Gastrocnemius medialis (tissue), 4 donors: Measurements from ENCODE around the gene ATXN7L1. TPM values are rescaled to one million over a fixed set of nuclear protein-coding genes. Genes with fewer than 3 reads are reported as not detected.
A peak's percentile ranks its signal among the peaks of the same experiment; 100 is the strongest.

Experiments
- ATAC-seq, 2 donors: fragments of 150-250 bp; one replicate each; pipeline ENCODE4 v1.9.1; 2016
- DNase-seq, 2 donors: peaks; one replicate each; pipeline ENCODE4 v3.0.0-alpha.2; 2019
- H3K27ac ChIP-seq, 4 donors: fragments of 200-600 bp; sonication (generic); 1 replicate in 1 of 4; 2 replicates in 3 of 4; pipeline ENCODE4 v1.5.1; 2016 to 2018; ENCODE audit warnings: mild to moderate bottlenecking in 2 of 4, moderate library complexity in 1 of 4
- H3K27me3 ChIP-seq, 3 donors: fragments of 200-600 bp; sonication (generic) in 2 of 3; 1 replicate in 1 of 3; 2 replicates in 2 of 3; pipeline versions ENCODE4 v1.5.1 to v1.6.0; 2016 to 2019; ENCODE audit warnings: mild to moderate bottlenecking in 1 of 3, moderate library complexity in 1 of 3
- H3K36me3 ChIP-seq, 2 donors: fragments of 200-600 bp; sonication (generic) in 1 of 2; one replicate each; pipeline ENCODE4 v1.5.1; 2017 to 2018
- H3K4me1 ChIP-seq, 2 donors: fragments of 200-600 bp; sonication (generic) in 1 of 2; one replicate each; pipeline ENCODE4 v1.5.1; 2016 to 2017; ENCODE audit warnings: mild to moderate bottlenecking in 2 of 2
- H3K4me3 ChIP-seq, 4 donors: fragments of 200-600 bp; sonication (generic) in 3 of 4; 1 replicate in 1 of 4; 2 replicates in 3 of 4; pipeline ENCODE4 v1.5.1; 2016 to 2019; ENCODE audit warnings: mild to moderate bottlenecking in 2 of 4
- H3K9me3 ChIP-seq, 3 donors: fragments of 200-600 bp; sonication (generic) in 2 of 3; 1 replicate in 1 of 3; 2 replicates in 2 of 3; pipeline ENCODE4 v1.5.1; 2016 to 2019
- CTCF ChIP-seq, 5 experiments: fragments of 450-650 bp in 3 of 5; fragments of 200-600 bp in 2 of 5; sonication (generic) in 2 of 5; IDR thresholded peaks in 4 of 5; conservative IDR thresholded peaks in 1 of 5; 1 replicate in 4 of 5; 2 replicates in 1 of 5; pipeline ENCODE4 v1.5.1; 2016 to 2019; ENCODE audit warnings: antibody characterized with exemption in 5 of 5, mild to moderate bottlenecking in 3 of 5, moderate library complexity in 3 of 5
- POLR2A ChIP-seq, 2 donors: fragments of 450-650 bp; IDR thresholded peaks; one replicate each; pipeline ENCODE4 v1.6.1; 2017; ENCODE audit warnings: antibody characterized with exemption in 2 of 2, mild to moderate bottlenecking in 2 of 2, moderate library complexity in 2 of 2
- in situ Hi-C, 4 donors: fragments of 200-750 bp; cut with MboI; loops; one replicate each; pipeline versions ENCODE4 v1.15.0 to v1.8.0; 2017; ENCODE audit warnings: low sequenced_read_pairs in 4 of 4
- intact Hi-C: fragments of 100-400 bp; cut with DNase I; formaldehyde crosslinking; loops from one replicate; pipeline ENCODE4 v1.15.1; 2023; ENCODE audit warnings: low total_unique reads
- total RNA-seq, 4 donors: library from RNA; depleted of rRNA; stranded (reverse); fragments of >200 nt; gene quantifications; one replicate each; pipeline versions ENCODE4 v1.1.0 to v1.2.3, GENCODE V29; 2016

The ATXN7L1 gene
- total RNA-seq, 4 donors from 2014 or later: 1.6 to 6.6 (median 4.8) TPM

GRCh38 chr7:105827151-105827875 is 49.1 kb downstream of the ATXN7L1 start:
- H3K9me3 ChIP-seq: no peaks in the 10 kb centered on the region
- intact Hi-C loops: no loop called here
- TF ChIP-seq POLR2A (IDR thresholded peaks at IDR 0.05) (no peak), CTCF (IDR thresholded peaks at IDR 0.05 in 4 of 5, conservative IDR thresholded peaks at IDR 0.05 in 1 of 5) (no peak)
- H3K4me3 ChIP-seq: no peak overlapping the region
- peaks cover 14 to 22% of the 10 kb centered on the region in 2 donors for H3K4me1 ChIP-seq
- in situ Hi-C loops: no loop called here
- ATAC-seq (no peak), DNase-seq (no peak)
- H3K27ac ChIP-seq: no peak overlapping the region
- H3K27me3 ChIP-seq: no peaks in the 10 kb centered on the region
- no peaks in the 10 kb centered on the region for H3K36me3 ChIP-seq

GRCh38 chr7:105826143-105826542 is 50.3 kb downstream of the ATXN7L1 start:
- intact Hi-C loops (no loop called here), in situ Hi-C loops (no loop called here)
- Histone ChIP-seq H3K27ac (no peak overlapping the region), H3K4me1 (peaks cover 8 to 14% of the 10 kb centered on the region in 2 donors), H3K36me3 (no peaks in the 10 kb centered on the region), H3K9me3 (no peaks in the 10 kb centered on the region), H3K27me3 (no peaks in the 10 kb centered on the region), H3K4me3 (no peak overlapping the region)
- no peak for DNase-seq
- ATAC-seq: peak; percentile 71 to 84
- TF ChIP-seq POLR2A (IDR thresholded peaks at IDR 0.05) (no peak), CTCF (IDR thresholded peaks at IDR 0.05 in 4 of 5, conservative IDR thresholded peaks at IDR 0.05 in 1 of 5) (no peak)

- H3K4me3 ChIP-seq: no peak overlapping the region
- no peaks in the 10 kb centered on the region for H3K27me3 ChIP-seq
- intact Hi-C loops: no loop called here
- no peak for ATAC-seq
- H3K27ac ChIP-seq: no peak overlapping the region
- in situ Hi-C loops: no loop called here
- H3K4me1 ChIP-seq: peaks cover 7 to 8% of the 10 kb centered on the region in 2 donors
- DNase-seq: no peak
- H3K36me3 ChIP-seq: no peaks in the 10 kb centered on the region
- no peak for TF ChIP-seq CTCF (IDR thresholded peaks at IDR 0.05 in 4 of 5, conservative IDR thresholded peaks at IDR 0.05 in 1 of 5)
- TF ChIP-seq POLR2A (IDR thresholded peaks at IDR 0.05): no peak
- no peaks in the 10 kb centered on the region for H3K9me3 ChIP-seq
Observed at GRCh38 chr7:105825371-105825770, 51.0 kb downstream of the ATXN7L1 start.

GRCh38 chr7:105822806-105823205 is 53.6 kb downstream of the ATXN7L1 start:
- DNase-seq (no peak), ATAC-seq (no peak)
- Histone ChIP-seq H3K36me3 (no peaks in the 10 kb centered on the region), H3K27me3 (no peaks in the 10 kb centered on the region), H3K9me3 (no peaks in the 10 kb centered on the region), H3K4me3 (no peak overlapping the region), H3K27ac (no peak overlapping the region), H3K4me1 (peaks cover 7 to 8% of the 10 kb centered on the region in 2 donors)
- in situ Hi-C loops: no loop called here
- intact Hi-C loops: no loop called here
- TF ChIP-seq POLR2A (IDR thresholded peaks at IDR 0.05) (no peak), CTCF (IDR thresholded peaks at IDR 0.05 in 4 of 5, conservative IDR thresholded peaks at IDR 0.05 in 1 of 5) (no peak)

- H3K4me1 ChIP-seq: peaks cover 7 to 8% of the 10 kb centered on the region in 2 donors
- H3K27ac ChIP-seq: no peak overlapping the region
- ATAC-seq: no peak
- in situ Hi-C loops: no loop called here
- no peaks in the 10 kb centered on the region for H3K36me3 ChIP-seq
- DNase-seq: no peak
- no peaks in the 10 kb centered on the region for H3K27me3 ChIP-seq
- H3K9me3 ChIP-seq: no peaks in the 10 kb centered on the region
- no peak overlapping the region for H3K4me3 ChIP-seq
- intact Hi-C loops: no loop called here
- no peak for TF ChIP-seq CTCF (IDR thresholded peaks at IDR 0.05 in 4 of 5, conservative IDR thresholded peaks at IDR 0.05 in 1 of 5)
Observed at GRCh38 chr7:105821527-105821926, 54.9 kb downstream of the ATXN7L1 start.
